HL-60/S4 (cell line): ENCODE measurements around the gene SLC30A3.
"Not testable (repeated sequence)": the region's sequence is repeated elsewhere in the genome, so short reads cannot be mapped to it uniquely, and the experiment has no call there.

ENCODE experiments used
- in situ Hi-C: fragments of 300-500 bp; cut with MboI; formaldehyde crosslinking; loops from 2 replicates; pipeline ENCODE4 v1.14.3; 2022; ENCODE audit warnings: low sequenced_read_pairs

SLC30A3 gene

DNA sequence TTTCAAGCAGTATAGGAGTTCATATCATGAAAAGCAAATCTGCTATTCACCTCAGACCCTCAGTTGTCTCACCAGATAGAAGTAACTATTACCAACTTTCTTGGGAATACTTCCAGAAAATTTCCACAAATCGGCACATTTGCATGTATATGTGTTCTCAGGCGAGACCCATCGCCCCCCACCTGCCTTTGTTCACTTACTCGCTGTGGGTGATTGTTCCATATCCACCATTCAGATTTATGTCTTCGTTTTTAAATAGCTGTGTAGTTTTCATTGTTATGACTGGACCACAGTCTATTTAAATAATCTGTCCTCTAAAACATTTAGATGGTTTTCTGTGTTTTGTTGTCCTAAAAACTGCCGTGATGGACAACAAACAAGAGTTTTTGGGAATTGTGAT is 22.6 kb upstream of the SLC30A3 start:
- in situ Hi-C loops, result loop anchor here (10.0 kb wide), 2 partner anchors 191 to 331 kb away; no protein-coding TSS in a partner anchor

GRCh38 chr2:27284996-27285395 is 22.1 kb upstream of the SLC30A3 start:
- in situ Hi-C loops, result loop anchor here (10.0 kb wide), 2 partner anchors 190 to 330 kb away; no protein-coding TSS in a partner anchor

DNA sequence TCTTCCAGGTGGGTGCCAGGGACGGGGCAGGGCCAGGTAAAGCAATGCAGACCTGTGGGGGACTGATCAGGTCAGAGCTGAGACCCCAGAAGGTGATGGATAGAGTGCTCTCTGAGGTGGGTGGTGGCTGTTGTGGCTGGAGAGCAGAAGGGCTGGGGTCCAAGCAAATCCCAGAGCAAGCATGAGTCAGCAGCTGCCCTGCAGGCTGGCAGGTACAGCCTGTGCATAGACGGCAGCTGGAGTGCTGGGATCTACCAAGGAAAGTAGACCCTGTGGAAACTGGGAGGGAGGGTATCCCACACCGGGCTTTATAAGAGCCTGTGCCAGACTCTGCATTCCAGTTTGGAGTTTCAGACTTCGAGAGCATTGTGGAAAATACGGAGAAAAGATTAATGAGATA is 20.0 kb upstream of the SLC30A3 start:
- in situ Hi-C loops, result loop anchor here (10.0 kb wide), 2 partner anchors 188 to 328 kb away; no protein-coding TSS in a partner anchor

DNA sequence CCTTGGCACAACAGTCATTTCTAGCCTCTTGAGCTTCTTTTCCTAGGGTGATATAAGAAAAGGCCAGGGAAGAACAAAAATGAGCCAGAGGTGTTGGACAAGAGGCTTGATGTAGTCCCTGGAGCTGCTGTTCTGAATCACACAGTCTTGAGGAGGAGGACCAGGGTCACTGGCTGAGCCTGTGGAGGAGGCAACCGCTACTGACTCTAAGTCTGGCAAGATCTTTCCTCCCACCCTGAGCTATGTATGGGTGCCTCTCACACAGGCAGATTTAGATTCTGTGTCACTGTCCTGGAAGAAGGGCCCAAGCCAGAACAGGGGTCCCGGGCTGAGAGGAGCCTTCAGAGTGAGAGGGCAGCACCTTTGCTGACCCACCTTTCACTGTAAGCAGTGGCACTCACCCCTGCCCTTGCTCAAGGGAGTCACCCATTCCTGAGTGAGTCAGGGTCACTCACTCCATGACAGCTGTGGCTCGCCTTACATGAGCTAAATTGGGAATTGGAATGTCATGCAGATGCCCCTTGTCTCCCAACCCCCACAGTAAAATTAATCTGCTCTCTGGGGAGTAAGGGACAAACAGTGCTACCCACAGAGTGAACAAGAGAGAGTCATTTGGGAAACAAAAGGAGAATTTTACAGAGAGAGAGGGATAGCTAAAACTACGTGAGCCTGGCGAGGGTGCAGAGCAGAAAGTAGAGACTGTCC is 19.2 kb upstream of the SLC30A3 start, which contains the start of gene TRIM54:
Gene TRIM54 (plus strand): TSS at position 575 of the 705 bp plus-strand sequence. CDS start 303 bp downstream, outside the sequence.
- in situ Hi-C loops, result loop anchor here (10.0 kb wide), 2 partner anchors 187 to 327 kb away; no protein-coding TSS in a partner anchor

DNA sequence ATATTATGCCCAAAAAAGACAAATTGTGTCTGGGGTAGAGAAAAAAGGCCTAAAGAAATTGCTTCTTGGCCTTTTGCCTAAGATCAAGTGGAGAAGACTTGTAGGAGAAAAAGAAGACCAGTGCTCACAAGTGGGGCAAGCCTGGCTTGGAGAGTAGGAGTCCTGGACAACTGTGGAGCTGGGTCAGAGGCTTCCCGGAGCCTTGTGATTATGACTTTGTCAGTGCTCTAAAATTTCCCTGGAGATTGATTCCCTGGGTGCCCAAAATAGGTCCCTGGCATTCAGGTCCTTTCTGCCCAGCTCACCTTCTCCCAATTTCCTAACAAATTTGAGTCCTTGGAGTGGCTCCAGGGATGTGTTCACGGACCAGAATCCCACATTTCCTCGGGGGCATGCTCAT is 18.6 kb upstream of the SLC30A3 start:
- in situ Hi-C loops, result loop anchor here (10.0 kb wide), 2 partner anchors 187 to 327 kb away; no protein-coding TSS in a partner anchor

DNA sequence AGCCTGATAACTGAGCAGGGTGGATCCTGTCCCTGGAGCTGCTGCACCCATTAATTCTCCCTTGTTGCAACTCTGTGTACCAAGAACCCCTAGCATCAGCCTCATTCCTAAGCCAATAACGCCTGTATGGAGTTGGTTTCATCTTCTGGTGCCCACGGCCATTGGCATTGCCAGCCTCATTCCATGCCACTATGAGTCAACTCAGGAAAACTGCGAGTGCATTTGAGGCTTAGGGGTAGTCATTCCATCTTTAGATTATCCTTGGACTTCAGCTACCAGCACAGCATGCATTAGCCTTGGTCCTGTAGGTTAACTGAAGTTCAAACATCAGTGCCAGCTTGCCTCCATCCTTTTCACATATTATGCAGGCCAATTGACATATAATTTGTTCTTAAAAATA is 18.0 kb upstream of the SLC30A3 start:
- in situ Hi-C loops, result loop anchor here (10.0 kb wide), 2 partner anchors 186 to 326 kb away; no protein-coding TSS in a partner anchor

DNA sequence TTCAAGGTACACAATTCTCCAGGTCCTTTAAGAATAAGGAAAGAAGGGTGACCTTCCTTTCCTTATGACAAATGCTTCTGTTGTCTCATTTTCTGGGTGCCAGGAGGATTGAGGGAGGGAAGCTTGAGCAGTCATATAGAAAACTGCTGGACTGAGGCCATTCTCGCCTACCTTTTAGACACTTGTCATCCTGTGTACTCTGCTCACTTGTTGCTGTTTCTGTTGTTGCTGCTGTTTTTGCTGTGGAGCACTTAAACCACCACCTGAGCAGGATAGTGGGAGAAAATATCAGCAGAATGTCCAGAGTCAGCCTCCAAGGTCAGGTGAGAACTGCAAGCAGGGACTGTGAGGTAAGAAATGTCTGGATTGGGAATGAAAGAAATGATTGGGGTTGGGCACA is 15.2 kb upstream of the SLC30A3 start:
- in situ Hi-C loops, result no loop called here

GRCh38 chr2:27275211-27276150 is 12.6 kb upstream of the SLC30A3 start, which contains the start of gene DNAJC5G:
Gene DNAJC5G, plus strand, starts transcription at chr2:27275433. Its CDS starts 1,296 bp downstream, at chr2:27276729.
- in situ Hi-C loops, result no loop called here

DNA sequence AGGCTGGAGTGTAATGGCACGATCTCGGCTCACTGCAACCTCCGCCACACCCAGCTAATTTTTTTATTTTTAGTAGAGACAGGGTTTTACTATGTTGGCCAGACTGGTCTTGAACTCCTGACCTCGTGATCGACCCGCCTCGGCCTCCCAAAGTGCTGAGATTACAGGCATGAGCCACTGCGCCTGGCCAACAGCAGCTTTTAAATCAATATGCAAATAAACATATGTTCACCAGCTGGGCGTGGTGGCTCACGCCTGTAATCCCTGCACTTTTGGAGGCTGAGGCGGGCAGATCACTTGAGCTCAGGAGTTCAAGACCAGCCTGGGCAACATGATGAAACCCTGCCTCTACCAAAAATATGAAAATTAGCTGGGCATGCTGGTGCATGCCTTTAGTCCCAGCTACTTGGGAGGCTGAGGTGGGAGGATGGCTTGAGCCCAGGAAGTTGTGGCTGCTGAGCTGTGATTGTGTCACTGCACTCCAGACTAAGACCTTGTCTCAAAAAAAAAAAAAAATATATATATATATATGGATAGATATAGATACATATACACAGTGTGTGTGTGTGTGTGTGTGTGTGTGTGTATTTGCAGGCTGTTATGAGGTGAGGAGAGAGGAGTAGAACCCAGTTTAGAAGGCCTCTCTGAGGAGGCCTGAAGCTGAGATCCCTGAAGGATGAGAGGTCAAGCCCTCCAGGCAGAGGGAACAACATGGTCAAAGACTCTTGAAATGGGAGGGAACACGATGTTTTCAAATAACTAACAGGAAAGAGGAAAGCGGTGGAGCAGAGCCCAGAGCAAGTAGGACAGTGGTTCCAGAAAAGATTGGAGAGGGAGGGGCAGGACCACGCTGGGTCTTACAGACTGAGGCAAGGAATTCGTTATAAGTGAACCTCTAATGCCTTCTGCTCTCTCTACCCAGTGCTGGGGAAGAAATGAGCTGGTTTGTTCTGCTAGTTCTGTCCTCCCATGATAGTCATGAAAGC is 10.0 kb upstream of the SLC30A3 start:
- in situ Hi-C loops, result not testable (repeated sequence)

- in situ Hi-C loops, result no loop called here
These were observed 8.9 kb upstream of the SLC30A3 start for GRCh38 chr2:27271631-27272340.

DNA sequence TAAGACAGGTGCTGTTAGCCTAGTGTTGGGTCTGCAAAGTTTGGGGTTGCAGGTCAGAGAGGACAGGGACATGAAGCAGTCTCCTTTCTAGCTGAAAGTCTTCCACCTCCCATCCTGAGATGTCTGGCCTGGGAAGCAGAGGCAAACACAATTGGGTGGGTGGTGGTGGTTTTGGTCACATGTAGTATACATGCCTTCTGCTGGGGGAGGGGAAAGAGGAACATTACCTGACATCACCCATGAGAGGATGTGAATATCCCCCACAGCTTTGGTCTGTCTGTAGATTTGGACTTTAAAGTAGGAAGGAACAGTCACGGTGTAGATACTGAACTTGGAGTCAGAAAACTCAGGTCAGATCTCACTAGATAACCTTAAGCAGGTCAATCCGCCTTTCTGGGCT is 7.8 kb upstream of the SLC30A3 start:
- in situ Hi-C loops, result no loop called here

DNA sequence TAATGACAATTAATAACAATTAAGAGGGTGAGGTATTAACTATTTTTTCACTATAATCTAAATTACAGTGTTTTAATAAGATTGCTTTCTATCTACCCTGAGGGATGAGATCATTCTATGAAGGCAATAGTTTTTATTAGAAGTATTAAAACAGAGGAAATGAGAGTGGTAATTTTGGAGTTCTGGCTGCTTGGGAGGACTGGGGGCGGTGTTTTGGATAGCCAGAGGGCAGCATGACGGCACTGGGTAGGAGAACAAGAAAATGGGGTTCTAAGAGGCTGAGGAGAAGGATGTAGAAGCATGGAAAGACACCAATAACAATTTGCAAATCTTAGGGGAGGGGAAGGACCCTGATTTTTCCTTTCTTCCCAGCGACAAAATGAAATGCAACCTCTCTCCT is 7.3 kb upstream of the SLC30A3 start:
- in situ Hi-C loops, result no loop called here

GRCh38 chr2:27268296-27268695 is 5.4 kb upstream of the SLC30A3 start:
- in situ Hi-C loops, result not testable (repeated sequence)

- in situ Hi-C loops, result no loop called here
These were observed 2.7 kb upstream of the SLC30A3 start for GRCh38 chr2:27265536-27265870.

GRCh38 chr2:27264753-27265535 is 2.1 kb upstream of the SLC30A3 start:
- in situ Hi-C loops, result no loop called here

GRCh38 chr2:27264253-27264752 is 1.5 kb upstream of the SLC30A3 start:
- in situ Hi-C loops, result no loop called here

DNA sequence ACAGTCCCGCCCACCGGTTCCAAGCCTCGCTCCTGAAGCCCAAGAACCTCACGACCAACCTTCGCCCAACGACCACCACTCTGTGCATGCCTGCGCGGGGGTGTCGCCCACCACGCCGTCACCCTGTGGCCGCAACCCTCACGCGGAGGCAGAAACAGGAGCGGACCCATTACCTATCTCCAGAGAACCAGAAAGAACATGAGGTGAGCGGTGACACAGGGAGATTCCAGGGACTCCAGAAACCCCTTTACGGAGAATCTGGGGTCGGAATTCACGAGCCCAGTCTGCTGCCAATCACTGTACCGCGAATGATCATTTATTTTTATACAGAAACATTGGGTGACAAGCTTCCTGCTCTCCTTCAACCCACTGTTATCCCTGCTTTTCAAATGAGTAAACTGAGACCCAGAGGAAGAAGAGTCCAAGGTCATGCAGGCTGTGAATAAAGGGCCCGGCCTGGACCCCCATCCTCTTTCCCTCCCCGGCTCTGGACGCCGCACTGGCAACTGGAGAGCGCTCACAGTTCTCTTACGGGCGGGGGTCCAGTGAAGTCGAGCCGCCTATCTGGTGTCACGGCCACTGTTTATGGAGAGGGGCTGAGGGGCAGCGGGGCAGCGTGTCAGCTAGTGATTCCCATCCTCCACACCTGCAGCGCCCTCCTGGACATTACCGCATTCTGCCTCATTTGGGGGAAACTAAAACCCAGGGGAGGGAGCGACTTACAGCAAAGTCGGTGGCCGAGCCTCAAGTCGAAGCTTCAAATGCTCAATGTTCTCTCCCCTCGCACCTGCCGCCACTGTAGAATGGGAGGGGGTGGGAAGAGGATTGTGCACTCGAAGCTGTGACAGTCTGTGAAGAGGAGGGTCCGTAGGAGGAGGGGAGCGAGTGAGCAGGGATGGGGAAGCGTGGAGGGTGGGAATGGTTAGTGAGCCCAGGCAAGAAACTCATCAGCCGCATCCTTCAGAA is 723 bp upstream of the SLC30A3 start:
- in situ Hi-C loops, result no loop called here

- in situ Hi-C loops, result no loop called here
These were observed 935 bp downstream of the SLC30A3 start for GRCh38 chr2:27261926-27262298.
